Stimulated activated CD8-positive, alpha-beta memory T cell treated with anti-CD3 and anti-CD28 coated beads, Interleukin-7, amount 100 ng/mL, for 48 hours (primary cell): ENCODE results near the gene NR1I2.

Experiments
- DNase-seq, 2 donors: peaks; one replicate each; pipeline ENCODE4 v3.0.0-alpha.2; 2020; ENCODE audit warnings: low read depth in 1 of 2; ENCODE audit errors: extremely low read depth in 1 of 2

The NR1I2 gene

GRCh38 chr3:119778811-119779210 lies 3.1 kb upstream of the NR1I2 start:
- DNase-seq = no peak

GRCh38 chr3:119779731-119780383 lies 2.0 kb upstream of the NR1I2 start:
- DNase-seq = no peak

GRCh38 chr3:119782460-119782859 lies 559 bp downstream of the NR1I2 start:
- DNase-seq = no peak

- DNase-seq = no peak
Measured at GRCh38 chr3:119783255-119783654, 1.4 kb downstream of the NR1I2 start.

- no peak for DNase-seq
Measured at GRCh38 chr3:119783883-119784282, 2.0 kb downstream of the NR1I2 start.

GRCh38 chr3:119786409-119786808 lies 4.5 kb downstream of the NR1I2 start:
- DNase-seq = no peak

- no peak for DNase-seq
Measured at GRCh38 chr3:119790369-119790768, 8.5 kb downstream of the NR1I2 start.

- DNase-seq = no peak
Measured at GRCh38 chr3:119792270-119792669, 10.4 kb downstream of the NR1I2 start.

GRCh38 chr3:119794401-119794800 lies 12.5 kb downstream of the NR1I2 start:
- no peak for DNase-seq

GRCh38 chr3:119794971-119795612 lies 13.2 kb downstream of the NR1I2 start:
- DNase-seq = no peak

GRCh38 chr3:119795849-119796248 lies 13.9 kb downstream of the NR1I2 start:
- no peak for DNase-seq

- no peak for DNase-seq
Measured at GRCh38 chr3:119796368-119796767, 14.5 kb downstream of the NR1I2 start.

- no peak for DNase-seq
Measured at GRCh38 chr3:119796785-119797184, 14.9 kb downstream of the NR1I2 start.

- no peak for DNase-seq
Measured at GRCh38 chr3:119800844-119801243, 18.9 kb downstream of the NR1I2 start.

GRCh38 chr3:119808244-119808643 lies 26.3 kb downstream of the NR1I2 start:
- no peak for DNase-seq

GRCh38 chr3:119808843-119809242 lies 26.9 kb downstream of the NR1I2 start:
- no peak for DNase-seq

GRCh38 chr3:119809249-119810017 lies 27.5 kb downstream of the NR1I2 start:
- DNase-seq = no peak

- DNase-seq = peak; percentile 20 to 25
Measured at GRCh38 chr3:119810018-119810435, 28.1 kb downstream of the NR1I2 start.

- no peak for DNase-seq
Measured at GRCh38 chr3:119812491-119813058, 30.7 kb downstream of the NR1I2 start.

GRCh38 chr3:119815716-119816115 lies 33.8 kb downstream of the NR1I2 start:
- no peak for DNase-seq

- DNase-seq = no peak
Measured at GRCh38 chr3:119817071-119817470, 35.2 kb downstream of the NR1I2 start.
